Left colon (tissue), 2 donors: ENCODE data around the gene HNRNPDL. TPM values are rescaled to one million over a fixed set of nuclear protein-coding genes. Genes with fewer than 3 reads are reported as not detected.

Experiments used
- total RNA-seq, 2 donors: library from RNA; stranded (reverse); fragmentation: NEBNext Ultra II Directional; extraction: Animal tissue kit (Norgen Biotek cat#: 25700); gene quantifications; one replicate each; pipeline ENCODE4 v1.2.1, GENCODE V29; 2021
- donor health status: DM: no; HTN: no; CAD: no.
- donor health status: DM: yes; HTN: yes; CAD: no.

Gene HNRNPDL
- total RNA-seq, 2 donors from 2014 or later = 88.4 to 109 TPM

Other genes starting within 250 kb of the HNRNPDL start
- 100 to 1,000 TPM; 108 to 151 TPM for gene HNRNPD, start 56.5 kb downstream of the HNRNPDL start, total RNA-seq
- gene ENOPH1, start 128 bp upstream of the HNRNPDL start, total RNA-seq = 10 to 100 TPM; 15.9 to 20.8 TPM
- 1 to 10 TPM; 1.8 to 3.7 TPM for gene TMEM150C, start 131.5 kb upstream of the HNRNPDL start, total RNA-seq